GM12801 (cell line): Measurements from ENCODE around the gene CCDC8.

ENCODE experiments used
- TF ChIP-seq, protein P1 (sequence below): IDR thresholded peaks from one replicate; pipeline ENCODE4 v1.5.1; 2011; ENCODE audit warnings: control low read depth; ENCODE audit not compliant: insufficient read length; ENCODE audit errors: extremely low read depth

The CCDC8 gene

DNA sequence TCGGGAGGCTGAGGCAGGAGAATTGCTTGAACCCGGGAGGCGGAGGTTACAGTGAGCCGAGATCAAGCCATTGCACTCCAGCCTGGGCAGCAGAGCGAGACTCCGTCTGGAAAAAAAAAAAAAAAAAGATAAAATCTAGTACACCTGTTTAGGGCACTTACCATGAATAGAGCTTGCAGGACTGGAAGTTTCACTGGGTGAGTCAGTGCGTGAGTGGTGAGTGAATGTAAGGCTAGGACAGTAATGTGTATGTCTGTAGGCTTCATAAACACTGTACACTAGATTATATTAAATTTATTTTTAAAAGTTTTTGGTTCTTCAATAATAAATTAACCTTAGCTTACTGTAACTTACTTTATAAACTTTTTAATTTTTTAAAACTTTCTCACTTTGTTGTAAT, 43.5 kb downstream of the CCDC8 start:
- TF ChIP-seq, protein P1, sequence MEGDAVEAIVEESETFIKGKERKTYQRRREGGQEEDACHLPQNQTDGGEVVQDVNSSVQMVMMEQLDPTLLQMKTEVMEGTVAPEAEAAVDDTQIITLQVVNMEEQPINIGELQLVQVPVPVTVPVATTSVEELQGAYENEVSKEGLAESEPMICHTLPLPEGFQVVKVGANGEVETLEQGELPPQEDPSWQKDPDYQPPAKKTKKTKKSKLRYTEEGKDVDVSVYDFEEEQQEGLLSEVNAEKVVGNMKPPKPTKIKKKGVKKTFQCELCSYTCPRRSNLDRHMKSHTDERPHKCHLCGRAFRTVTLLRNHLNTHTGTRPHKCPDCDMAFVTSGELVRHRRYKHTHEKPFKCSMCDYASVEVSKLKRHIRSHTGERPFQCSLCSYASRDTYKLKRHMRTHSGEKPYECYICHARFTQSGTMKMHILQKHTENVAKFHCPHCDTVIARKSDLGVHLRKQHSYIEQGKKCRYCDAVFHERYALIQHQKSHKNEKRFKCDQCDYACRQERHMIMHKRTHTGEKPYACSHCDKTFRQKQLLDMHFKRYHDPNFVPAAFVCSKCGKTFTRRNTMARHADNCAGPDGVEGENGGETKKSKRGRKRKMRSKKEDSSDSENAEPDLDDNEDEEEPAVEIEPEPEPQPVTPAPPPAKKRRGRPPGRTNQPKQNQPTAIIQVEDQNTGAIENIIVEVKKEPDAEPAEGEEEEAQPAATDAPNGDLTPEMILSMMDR, result no peak

DNA sequence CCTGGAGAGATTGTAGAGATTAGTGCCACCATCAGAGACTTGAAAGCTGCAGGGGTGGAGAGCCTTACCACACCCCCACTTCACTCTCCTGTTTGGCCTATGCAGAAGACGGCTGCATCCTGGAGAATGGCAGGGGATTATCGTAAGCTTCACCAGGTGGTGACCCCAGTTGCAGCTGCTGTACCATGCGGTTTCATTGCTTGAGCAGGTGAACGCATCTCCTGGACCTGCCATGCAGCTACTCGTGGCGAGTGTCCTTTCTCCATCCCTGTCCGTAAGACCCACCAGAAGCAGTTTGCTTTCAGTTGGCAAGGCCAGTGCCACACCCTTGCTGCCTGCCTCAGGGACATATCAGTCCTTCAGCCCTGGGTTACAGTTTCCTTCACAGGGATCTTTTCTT, 45.2 kb downstream of the CCDC8 start:
- TF ChIP-seq, protein P1, result no peak

DNA sequence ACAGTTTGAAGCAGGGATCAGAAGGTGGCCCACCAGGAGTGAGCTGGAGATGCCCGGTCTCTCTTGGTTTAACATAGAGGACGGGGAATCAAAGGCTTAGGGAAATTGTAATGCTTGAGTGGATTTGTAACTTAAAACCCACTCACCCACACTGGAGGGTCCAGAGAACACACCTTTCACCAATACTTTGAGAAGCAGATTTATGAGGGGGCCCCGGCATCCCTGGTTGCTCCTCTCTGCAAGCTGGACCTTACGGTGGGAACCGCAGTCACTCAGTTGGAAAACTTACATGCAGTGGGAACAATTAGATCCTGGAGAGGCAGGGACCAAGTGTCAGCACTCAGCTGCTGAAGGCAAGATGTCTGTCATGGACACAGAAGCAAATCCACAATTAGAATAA, 45.9 kb downstream of the CCDC8 start:
- TF ChIP-seq, protein P1, result no peak

DNA sequence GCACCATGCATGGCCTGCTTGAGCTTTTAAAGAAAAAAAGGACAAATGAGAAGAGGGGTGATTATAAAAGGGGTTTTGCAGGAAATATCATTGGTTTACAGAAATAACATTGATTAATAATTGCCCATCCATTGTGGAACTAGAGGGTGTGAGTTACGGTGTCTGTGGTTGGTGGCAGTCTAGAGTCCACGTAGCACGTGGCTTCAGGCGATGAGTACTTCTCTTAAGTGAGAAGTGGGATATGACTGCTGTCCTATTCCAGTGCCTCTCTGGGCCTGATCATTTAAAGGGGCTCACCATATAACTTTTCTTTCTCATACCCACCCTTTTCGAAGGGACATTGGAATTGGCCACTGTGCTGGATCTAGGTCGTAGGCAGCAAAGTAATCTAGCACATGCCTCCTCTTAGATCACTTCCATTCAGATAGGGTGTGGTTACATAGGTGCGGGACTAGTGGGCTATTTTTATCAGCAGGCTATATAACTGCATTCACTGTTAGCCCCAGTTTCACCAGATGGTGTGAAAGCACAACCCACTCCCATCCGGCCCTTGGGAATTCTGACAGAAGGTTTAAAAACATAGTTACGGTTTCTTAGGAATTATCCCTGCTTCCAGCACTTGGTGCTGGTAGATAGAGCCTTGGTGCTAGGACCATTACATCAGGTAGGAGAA, 46.6 kb downstream of the CCDC8 start:
- TF ChIP-seq, protein P1, result no peak

DNA sequence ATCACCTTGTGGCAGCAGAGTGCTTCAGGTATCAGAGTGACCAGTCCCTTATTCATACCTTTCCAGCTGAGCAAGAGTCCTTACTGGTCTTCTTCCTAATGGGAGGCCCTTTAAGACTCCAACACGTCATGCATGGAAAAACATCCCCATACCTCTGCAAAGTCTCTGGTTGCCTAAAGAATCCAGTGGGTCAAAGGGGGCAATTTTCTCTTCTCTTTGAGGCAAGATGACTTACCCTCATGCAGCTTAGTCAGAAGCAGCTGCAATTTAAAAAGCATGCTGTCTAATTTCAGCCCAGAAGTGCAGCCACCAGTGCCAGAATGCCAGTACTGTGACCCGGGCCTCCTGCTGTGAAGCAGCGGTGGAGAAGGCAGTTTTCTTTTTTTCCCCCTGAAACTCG, 47.8 kb downstream of the CCDC8 start:
- TF ChIP-seq, protein P1, result no peak

DNA sequence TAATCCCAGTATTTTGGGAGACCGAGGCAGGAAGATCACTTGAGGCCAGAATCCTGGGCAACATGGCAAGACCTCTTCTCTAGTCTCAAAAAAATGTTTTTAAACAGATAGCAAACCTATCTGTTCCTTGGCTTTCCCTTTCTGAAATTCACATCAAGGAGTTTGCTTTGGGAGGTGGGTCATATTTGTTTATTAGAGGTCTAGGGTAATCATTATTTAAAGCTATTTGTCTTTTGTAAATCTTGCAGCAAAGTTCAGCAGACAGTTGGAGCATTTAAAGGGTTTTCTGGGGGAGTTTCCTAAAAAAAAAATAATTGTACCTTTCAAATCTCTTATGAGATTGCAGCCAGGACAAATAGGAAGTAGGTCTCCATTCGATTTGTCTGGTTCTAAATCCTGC, 49.0 kb downstream of the CCDC8 start:
- TF ChIP-seq, protein P1, result no peak

DNA sequence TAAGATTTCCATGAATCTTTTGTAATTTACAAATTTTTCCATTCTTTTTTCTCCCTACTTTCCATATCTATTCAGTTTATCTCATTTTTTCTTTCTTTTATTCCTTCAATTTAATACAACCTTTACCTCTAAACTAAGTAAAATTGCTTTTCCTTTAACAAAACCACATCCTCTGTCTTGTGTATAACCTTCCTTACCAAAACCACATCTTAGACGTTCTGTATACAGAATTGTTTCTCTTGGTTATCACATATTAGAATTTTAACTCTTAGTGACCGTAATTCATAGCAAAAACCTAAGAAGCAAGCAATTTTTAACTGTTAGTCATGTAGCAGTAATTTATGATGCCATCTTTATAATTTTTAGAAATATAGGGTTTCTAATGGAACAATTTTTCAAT, 51.4 kb downstream of the CCDC8 start:
- TF ChIP-seq, protein P1, result no peak
